ENCODE data around the gene TMEM72. TPM values are rescaled to one million over a fixed set of nuclear protein-coding genes. Genes with fewer than 3 reads are reported as not detected.

Gene TMEM72
- total and polyA plus RNA-seq, 2 of the 13 experiments (the other 11 are each of a cell fraction or from before 2014, with no cell fraction given): 0.04 TPM; not detected in 1

GRCh38 chr10:44864637-44865288 lies 46.4 kb upstream of the TMEM72 start (continued):
- TF ChIP-seq ZGPAT (CRISPR knock-in tag; IDR thresholded peaks at IDR 0.05) (0 out of 2 replicates have a peak, but pooled peaks have one; percentile 26), ZNF75D (CRISPR knock-in tag; IDR thresholded peaks at IDR 0.05; ENCODE audit: borderline replicate concordance) (0 out of 2 replicates have a peak, but pooled peaks have one; percentile 30), SALL1 (CRISPR knock-in tag; IDR thresholded peaks at IDR 0.05) (peak; percentile 46; the same call in 1 of the 2 replicates), MLX (CRISPR knock-in tag; IDR thresholded peaks at IDR 0.05) (no peak), USF2 (IDR thresholded peaks at IDR 0.05; ENCODE audit: low read depth, low read length) (peak; percentile 70), USF2 (CRISPR knock-in tag; IDR thresholded peaks at IDR 0.05; ENCODE audit: borderline replicate concordance) (peak; percentile 83; the same call in 1 of the 2 replicates), ERF (CRISPR knock-in tag; IDR thresholded peaks at IDR 0.05) (peak; percentile 61; the same call in 1 of the 2 replicates), MTF2 (CRISPR knock-in tag; IDR thresholded peaks at IDR 0.05; ENCODE audit: borderline replicate concordance) (peak; percentile 45; the same call in 1 of the 2 replicates), NCOR1 (IDR thresholded peaks at IDR 0.05; ENCODE audit: borderline replicate concordance, low read length) (no peak), HMGXB4 (CRISPR knock-in tag; IDR thresholded peaks at IDR 0.05; ENCODE audit: borderline replicate concordance in 1 of 2, low read depth in 1 of 2) (peak; percentile 37 to 75; a peak in 3 of 4 replicates), ZNF12 (CRISPR knock-in tag; IDR thresholded peaks at IDR 0.05) (0 out of 2 replicates have a peak, but pooled peaks have one; percentile 35), AHDC1 (CRISPR knock-in tag; IDR thresholded peaks at IDR 0.05; ENCODE audit: borderline replicate concordance) (no peak), ZNF18 (CRISPR knock-in tag; IDR thresholded peaks at IDR 0.05; ENCODE audit: insufficient replicate concordance) (no peak), HDAC2 (CRISPR knock-in tag; IDR thresholded peaks at IDR 0.05) (no peak)
